Measurements from ENCODE around the gene SCYGR4. TPM values are rescaled to one million over a fixed set of nuclear protein-coding genes. Genes with fewer than 3 reads are reported as not detected.

The SCYGR4 gene
- polyA plus RNA-seq, 3 donors = not detected

GRCh38 chr2:227615906-227616305 lies 1.4 kb upstream of the SCYGR4 start:
- Histone ChIP-seq H3K4me2 (replicated peaks; ENCODE audit: extremely low read depth, low read length, poor library complexity, severe bottlenecking) (no peak overlapping the region), H3K4me1 (ENCODE audit: control insufficient read depth in 1 of 2, insufficient read depth in 2 of 2, low read length in 2 of 2) (no peaks in the 10 kb centered on the region), H3K79me2 (ENCODE audit: insufficient read depth, low read length) (no peaks in the 10 kb centered on the region), H3K4me3 (replicated peaks in 1 of 3; ENCODE audit: low read depth in 2 of 3, low read length in 3 of 3) (no peak overlapping the region), H3K36me3 (replicated peaks in 1 of 2; ENCODE audit: control insufficient read depth in 1 of 2, insufficient read depth in 2 of 2, low read length in 2 of 2) (no peaks in the 10 kb centered on the region), H4K20me1 (ENCODE audit: insufficient read depth, low read length) (no peaks in the 10 kb centered on the region), H3K9ac (ENCODE audit: insufficient read depth, low read length, poor library complexity, severe bottlenecking) (no peak overlapping the region), H3K9me3 (replicated peaks in 1 of 2; ENCODE audit: control insufficient read depth in 1 of 2, insufficient read depth in 1 of 2, low read length in 2 of 2) (no peaks in the 10 kb centered on the region), H3K27me3 (ENCODE audit: control insufficient read depth in 2 of 2, insufficient read depth in 2 of 2, low read length in 2 of 2) (peaks cover 14 to 16% of the 10 kb centered on the region in 2 donors), H2AFZ (ENCODE audit: insufficient read depth, low read depth, low read length, poor library complexity, severe bottlenecking) (no peak overlapping the region), H3K27ac (ENCODE audit: low read depth in 1 of 2, low read length in 2 of 2) (no peak overlapping the region)
- intact Hi-C loops (cut with micrococcal nuclease) = no loop called here
- no peak overlapping the region for H3K27ac Mint-ChIP-seq
- no peak overlapping the region for H3K4me3 Mint-ChIP-seq
- WGBS (ENCODE audit: insufficient coverage) = 100% methylated on average over 3 of the region's 5 CpGs
- H3K36me3 Mint-ChIP-seq = no peaks in the 10 kb centered on the region
- H3K4me1 Mint-ChIP-seq = peaks cover 1% of the 10 kb centered on the region
- DNase-seq = no peak
- peaks cover 0 to 1% (median 0%) of the 10 kb centered on the region in 7 donors for H3K9me3 Mint-ChIP-seq
- no peak for TF ChIP-seq CTCF (IDR thresholded peaks at IDR 0.05)
- peaks cover 14 to 32% (median 15%) of the 10 kb centered on the region in 3 donors for H3K27me3 Mint-ChIP-seq (ENCODE audit: low read depth in 3 of 3)

- Mint-ChIP-seq H3K9me3 (peaks cover 0 to 4% (median 0%) of the 10 kb centered on the region in 7 donors), H3K4me3 (no peak overlapping the region), H3K27me3 (ENCODE audit: low read depth in 3 of 3) (peaks cover 9 to 25% (median 9%) of the 10 kb centered on the region in 3 donors), H3K4me1 (peaks cover 1% of the 10 kb centered on the region), H3K36me3 (no peaks in the 10 kb centered on the region), H3K27ac (no peak overlapping the region)
- Histone ChIP-seq H3K4me3 (replicated peaks in 1 of 3; ENCODE audit: low read depth in 2 of 3, low read length in 3 of 3) (no peak overlapping the region), H3K79me2 (ENCODE audit: insufficient read depth, low read length) (no peaks in the 10 kb centered on the region), H2AFZ (ENCODE audit: insufficient read depth, low read depth, low read length, poor library complexity, severe bottlenecking) (no peak overlapping the region), H3K36me3 (replicated peaks in 1 of 2; ENCODE audit: control insufficient read depth in 1 of 2, insufficient read depth in 2 of 2, low read length in 2 of 2) (no peaks in the 10 kb centered on the region), H3K4me2 (replicated peaks; ENCODE audit: extremely low read depth, low read length, poor library complexity, severe bottlenecking) (no peak overlapping the region), H4K20me1 (ENCODE audit: insufficient read depth, low read length) (no peaks in the 10 kb centered on the region), H3K4me1 (ENCODE audit: control insufficient read depth in 1 of 2, insufficient read depth in 2 of 2, low read length in 2 of 2) (no peaks in the 10 kb centered on the region), H3K9ac (ENCODE audit: insufficient read depth, low read length, poor library complexity, severe bottlenecking) (no peak overlapping the region), H3K27ac (ENCODE audit: low read depth in 1 of 2, low read length in 2 of 2) (no peak overlapping the region), H3K9me3 (replicated peaks in 1 of 2; ENCODE audit: control insufficient read depth in 1 of 2, insufficient read depth in 1 of 2, low read length in 2 of 2) (no peaks in the 10 kb centered on the region), H3K27me3 (ENCODE audit: control insufficient read depth in 2 of 2, insufficient read depth in 2 of 2, low read length in 2 of 2) (peaks cover 12% of the 10 kb centered on the region in 2 donors)
- no peak for DNase-seq
- no CpG with 5 or more reads among the region's 4 CpGs for WGBS (ENCODE audit: insufficient coverage)
- intact Hi-C loops (cut with micrococcal nuclease) = no loop called here
- TF ChIP-seq CTCF (IDR thresholded peaks at IDR 0.05) = no peak
Measured at GRCh38 chr2:227616631-227617030, 667 bp upstream of the SCYGR4 start.
